GM12878 (cell line): ENCODE data around the gene PIAS1. TPM values are rescaled to one million over a fixed set of nuclear protein-coding genes. Genes with fewer than 3 reads are reported as not detected.

Experiments
- ATAC-seq: fragments of 200-7000 bp; cut with Tn5 transposase; 3 replicates; pipeline ENCODE4 v1.9.1; 2020; ENCODE audit warnings: mild to moderate bottlenecking, moderate library complexity
- BruUV-seq: library from RNA; stranded (reverse); fragments of 400-500 nt; replicated peaks from 2 replicates; lab custom pipeline; 2021; lab: Mats Ljungman, UMichigan
- CTCF ChIA-PET: fragments of 300-600 bp; sonication (Branson Sonifier 250); formaldehyde crosslinking; extraction: SDS; loops from one replicate; lab custom pipeline; 2021; ENCODE audit warnings: inconsistent platforms; lab: Yijun Ruan, JAX
- POLR2A ChIA-PET: fragments of 350-600 bp; formaldehyde crosslinking; extraction: SDS; loops from one replicate; lab custom pipeline; 2021; ENCODE audit warnings: inconsistent platforms; lab: Charles Lee
- RAD21 ChIA-PET: fragments of 300-600 bp; sonication (Branson Sonifier 250); formaldehyde crosslinking; loops from one replicate; lab custom pipeline; 2023; ENCODE audit warnings: antibody characterized with exemption; ENCODE audit not compliant: unreplicated experiment; lab: Charles Lee
- SMC1A ChIA-PET: fragments of 300-600 bp; sonication (Branson Sonifier 250); formaldehyde crosslinking; loops from one replicate; lab custom pipeline; 2023; ENCODE audit not compliant: unreplicated experiment, uncharacterized antibody; lab: Charles Lee
- DNase-seq: peaks from one replicate; pipeline ENCODE4 v3.0.0-alpha.2; 2011; ENCODE audit warnings: low read depth, low spot score
- FAIRE-seq: peaks from 3 replicates; lab custom pipeline; 2011; peaks lifted over from hg19 to GRCh38; lab: Jason Lieb, UNC
- H2AFZ ChIP-seq: 2 replicates; pipeline ENCODE4 v1.6.0; 2011; ENCODE audit warnings: low read depth, low read length, control low read depth; ENCODE audit not compliant: control insufficient read depth
- H3K27ac ChIP-seq: 2 replicates; pipeline ENCODE4 v1.5.1; 2011; ENCODE audit warnings: control low read depth; ENCODE audit not compliant: control insufficient read depth, insufficient read depth
- H3K27me3 ChIP-seq, 2 experiments: replicated peaks in 1 of 2; 2 replicates each; pipeline versions ENCODE4 v1.6.0 to v1.6.1; 2011; ENCODE audit warnings: low read length in 1 of 2; ENCODE audit not compliant: control insufficient read depth in 2 of 2, insufficient read depth in 2 of 2
- H3K36me3 ChIP-seq, 2 experiments: 2 replicates each; pipeline ENCODE4 v1.5.1; 2011; ENCODE audit warnings: low read length in 1 of 2; ENCODE audit not compliant: control insufficient read depth in 2 of 2, insufficient read depth in 2 of 2
- H3K4me1 ChIP-seq: 2 replicates; pipeline ENCODE4 v1.6.1; 2011; ENCODE audit warnings: mild to moderate bottlenecking, low read length, moderate library complexity, mixed read lengths; ENCODE audit not compliant: control insufficient read depth, insufficient read depth
- H3K4me2 ChIP-seq: 2 replicates; pipeline ENCODE4 v1.6.0; 2011; ENCODE audit warnings: control low read depth; ENCODE audit not compliant: control insufficient read depth, insufficient read depth
- H3K4me3 ChIP-seq: fragments of 200-600 bp; sonication (generic); 2 replicates; pipeline ENCODE4 v1.5.1; 2016
- H3K79me2 ChIP-seq: 2 replicates; pipeline ENCODE4 v1.6.0; 2011; ENCODE audit warnings: low read length; ENCODE audit not compliant: control insufficient read depth, insufficient read depth
- H3K9ac ChIP-seq: 2 replicates; pipeline ENCODE4 v1.8.0; 2011; ENCODE audit warnings: low read length, control low read depth, mixed read lengths; ENCODE audit not compliant: control insufficient read depth, insufficient read depth
- H3K9me3 ChIP-seq: replicated peaks from 3 replicates; pipeline ENCODE4 v1.5.1; 2011; ENCODE audit warnings: mild to moderate bottlenecking, low read length; ENCODE audit not compliant: control insufficient read depth, insufficient read depth
- H4K20me1 ChIP-seq: 2 replicates; pipeline ENCODE4 v1.6.0; 2011; ENCODE audit not compliant: control insufficient read depth, insufficient read depth
- ASH2L ChIP-seq: fragments of 300-600, 200-600 bp; sonication (generic); IDR thresholded peaks from 2 replicates; pipeline ENCODE4 v1.6.1; 2017; ENCODE audit warnings: low read depth, mild to moderate bottlenecking, borderline replicate concordance
- CBX3 ChIP-seq: fragments of 200-600 bp; sonication (generic); IDR thresholded peaks from 2 replicates; pipeline ENCODE4 v1.6.1; 2016; ENCODE audit warnings: low read depth, borderline replicate concordance
- EZH2 ChIP-seq: IDR thresholded peaks from 2 replicates; pipeline ENCODE4 v1.6.1; 2012; ENCODE audit warnings: low read depth, mild to moderate bottlenecking, control low read depth, inconsistent platforms, low read length, borderline replicate concordance; ENCODE audit not compliant: control insufficient read depth
- FOS ChIP-seq: IDR thresholded peaks from 3 replicates; pipeline ENCODE4 v1.6.1; 2011; ENCODE audit warnings: borderline replicate concordance; ENCODE audit not compliant: insufficient read length; ENCODE audit errors: extremely low read depth
- LARP7 ChIP-seq: fragments of 450-650 bp; IDR thresholded peaks from 2 replicates; pipeline ENCODE4 v1.6.1; 2017; ENCODE audit warnings: mild to moderate bottlenecking
- MTA2 ChIP-seq: fragments of 450-650 bp; IDR thresholded peaks from 2 replicates; pipeline ENCODE4 v1.6.1; 2016; ENCODE audit warnings: low read depth, mild to moderate bottlenecking, moderate library complexity
- PAX8 ChIP-seq: fragments of 450-650 bp; IDR thresholded peaks from 2 replicates; pipeline ENCODE4 v1.6.1; 2017; ENCODE audit warnings: mild to moderate bottlenecking, moderate library complexity
- POLR2AphosphoS2 ChIP-seq: IDR thresholded peaks from 2 replicates; pipeline ENCODE4 v1.6.1; 2011; ENCODE audit warnings: low read depth, mild to moderate bottlenecking, low read length, improper control_type of control experiment, moderate library complexity
- SIX5 ChIP-seq: IDR thresholded peaks from 2 replicates; pipeline ENCODE4 v1.6.1; 2011; ENCODE audit warnings: mild to moderate bottlenecking, low read depth, low read length, moderate library complexity; ENCODE audit not compliant: severe bottlenecking
- STAT1 ChIP-seq: fragments of 450-650 bp; conservative IDR thresholded peaks from 2 replicates; pipeline ENCODE4 v1.6.1; 2014; ENCODE audit warnings: antibody characterized with exemption, mild to moderate bottlenecking
- SUZ12 ChIP-seq: fragments of 200-600 bp; sonication (generic); IDR thresholded peaks from one replicate; pipeline ENCODE4 v1.6.1; 2018; ENCODE audit warnings: antibody characterized with exemption, mild to moderate bottlenecking; ENCODE audit not compliant: unreplicated experiment
- TARDBP ChIP-seq: IDR thresholded peaks from 2 replicates; pipeline ENCODE4 v1.6.1; 2016; ENCODE audit warnings: borderline replicate concordance
- TCF7 ChIP-seq: IDR thresholded peaks from 2 replicates; pipeline ENCODE4 v1.6.1; 2014; ENCODE audit warnings: antibody characterized with exemption, borderline replicate concordance
- ZNF217 ChIP-seq: fragments of 450-650 bp; IDR thresholded peaks from 2 replicates; pipeline ENCODE4 v1.6.1; 2017; ENCODE audit warnings: antibody characterized with exemption, mild to moderate bottlenecking
- WGBS: methylation state at CpG from one replicate; pipeline ENCODE4 v1.1.6; 2016; ENCODE audit warnings: low lambda C conversion rate; ENCODE audit not compliant: insufficient replicate concordance, insufficient coverage; ENCODE audit errors: missing lambda C conversion rate; 5-methylcytosine and 5-hydroxymethylcytosine counted together
- in situ Hi-C: fragments of 300-500 bp; cut with MboI; formaldehyde crosslinking; loops from 9 replicates; pipeline ENCODE4 v1.14.3; 2018; ENCODE audit warnings: mixed read lengths
- intact Hi-C: fragments of 100-400 bp; cut with micrococcal nuclease; formaldehyde crosslinking; loops from one replicate; pipeline ENCODE4 v1.14.2; 2022; ENCODE audit not compliant: unreplicated experiment
- polyA plus RNA-seq, 11 experiments: library from polyadenylated mRNA; depleted of rRNA in 4 of 11; unstranded in 6 of 11; stranded (reverse) in 5 of 11; fragments of >200 nt; fragmentation: Nextera tagmentation in 4 of 11; fragmentation: Illumina TruSeq in 1 of 11; extraction: Ambion mirVana in 4 of 11; extraction: Trizol in 1 of 11; gene quantifications; 1 replicate in 1 of 11; 2 replicates in 10 of 11; pipeline versions ENCODE4 v1.2.1 to v1.2.3, GENCODE V29; 2011 to 2016; ENCODE audit warnings: inconsistent platforms in 2 of 11, missing spikeins in 2 of 11, low read depth in 1 of 11
- total RNA-seq, 4 experiments: library from RNA; depleted of rRNA in 3 of 4; stranded (reverse); fragments of >200 nt in 3 of 4; fragmentation: Illumina TruSeq in 1 of 4; extraction: Trizol in 1 of 4; gene quantifications; 2 replicates each; pipeline versions ENCODE4 v1.2.1 to v1.2.3, GENCODE V29; 2013 to 2021
- TF ChIP-seq, protein P1 (sequence below): fragments of 150-350 bp; IDR thresholded peaks from 2 replicates; pipeline ENCODE4 v1.6.1; 2016; ENCODE audit warnings: low read depth, low read length
- TF ChIP-seq, protein P2 (sequence below), 3 experiments: IDR thresholded peaks in 2 of 3; conservative IDR thresholded peaks in 1 of 3; 2 replicates each; pipeline ENCODE4 v1.5.1; 2011; ENCODE audit warnings: low read depth in 3 of 3, low read length in 3 of 3, mild to moderate bottlenecking in 3 of 3, control low read depth in 2 of 3, moderate library complexity in 2 of 3, inconsistent platforms in 1 of 3, mixed read lengths in 1 of 3; ENCODE audit not compliant: control insufficient read depth in 2 of 3, insufficient read depth in 1 of 3; ENCODE audit errors: extremely low read depth in 1 of 3

PIAS1 gene
- total and polyA plus RNA-seq, 10 of the 15 experiments (the other 5 are each of a cell fraction or from before 2014, with no cell fraction given): 20.2 to 96.3 (median 37.0) TPM

DNA sequence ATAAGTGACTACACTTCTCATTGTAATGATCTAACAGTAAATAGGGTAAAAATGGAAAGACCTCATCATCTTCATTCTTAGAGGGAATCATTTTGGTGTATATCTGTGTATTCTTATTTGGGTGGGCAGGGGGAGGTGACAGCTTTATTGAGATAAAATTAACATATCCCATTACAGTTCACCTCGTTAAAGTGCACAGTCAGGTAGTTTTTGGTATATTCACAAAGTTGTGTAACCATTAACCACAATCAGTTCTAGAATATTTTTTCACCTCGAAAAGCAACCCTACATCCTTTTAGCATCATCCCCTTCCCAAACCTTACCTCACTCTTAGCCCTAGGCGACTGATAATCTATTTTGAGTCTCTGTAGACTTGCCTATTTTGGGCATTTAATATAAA is 8.1 kb downstream of the PIAS1 start:
- ATAC-seq: peak; percentile 25
- CTCF ChIA-PET: no interaction called here
- peaks cover 0 to 18% of the 10 kb centered on the region in 2 experiments; a peak in 2 of 4 replicates for H3K36me3 ChIP-seq
- no peak for TF ChIP-seq TCF7
- TF ChIP-seq, protein P1, sequence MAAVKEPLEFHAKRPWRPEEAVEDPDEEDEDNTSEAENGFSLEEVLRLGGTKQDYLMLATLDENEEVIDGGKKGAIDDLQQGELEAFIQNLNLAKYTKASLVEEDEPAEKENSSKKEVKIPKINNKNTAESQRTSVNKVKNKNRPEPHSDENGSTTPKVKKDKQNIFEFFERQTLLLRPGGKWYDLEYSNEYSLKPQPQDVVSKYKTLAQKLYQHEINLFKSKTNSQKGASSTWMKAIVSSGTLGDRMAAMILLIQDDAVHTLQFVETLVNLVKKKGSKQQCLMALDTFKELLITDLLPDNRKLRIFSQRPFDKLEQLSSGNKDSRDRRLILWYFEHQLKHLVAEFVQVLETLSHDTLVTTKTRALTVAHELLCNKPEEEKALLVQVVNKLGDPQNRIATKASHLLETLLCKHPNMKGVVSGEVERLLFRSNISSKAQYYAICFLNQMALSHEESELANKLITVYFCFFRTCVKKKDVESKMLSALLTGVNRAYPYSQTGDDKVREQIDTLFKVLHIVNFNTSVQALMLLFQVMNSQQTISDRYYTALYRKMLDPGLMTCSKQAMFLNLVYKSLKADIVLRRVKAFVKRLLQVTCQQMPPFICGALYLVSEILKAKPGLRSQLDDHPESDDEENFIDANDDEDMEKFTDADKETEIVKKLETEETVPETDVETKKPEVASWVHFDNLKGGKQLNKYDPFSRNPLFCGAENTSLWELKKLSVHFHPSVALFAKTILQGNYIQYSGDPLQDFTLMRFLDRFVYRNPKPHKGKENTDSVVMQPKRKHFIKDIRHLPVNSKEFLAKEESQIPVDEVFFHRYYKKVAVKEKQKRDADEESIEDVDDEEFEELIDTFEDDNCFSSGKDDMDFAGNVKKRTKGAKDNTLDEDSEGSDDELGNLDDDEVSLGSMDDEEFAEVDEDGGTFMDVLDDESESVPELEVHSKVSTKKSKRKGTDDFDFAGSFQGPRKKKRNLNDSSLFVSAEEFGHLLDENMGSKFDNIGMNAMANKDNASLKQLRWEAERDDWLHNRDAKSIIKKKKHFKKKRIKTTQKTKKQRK: no peak
- no peak for TF ChIP-seq EZH2
- no peak for TF ChIP-seq STAT1
- TF ChIP-seq POLR2AphosphoS2: no peak
- no peak for TF ChIP-seq FOS
- TF ChIP-seq LARP7: no peak
- no peak for TF ChIP-seq MTA2
- no peak for TF ChIP-seq SIX5
- TF ChIP-seq SUZ12: no peak
- no peak for TF ChIP-seq ZNF217
- TF ChIP-seq TARDBP: no peak
- TF ChIP-seq, protein P2, sequence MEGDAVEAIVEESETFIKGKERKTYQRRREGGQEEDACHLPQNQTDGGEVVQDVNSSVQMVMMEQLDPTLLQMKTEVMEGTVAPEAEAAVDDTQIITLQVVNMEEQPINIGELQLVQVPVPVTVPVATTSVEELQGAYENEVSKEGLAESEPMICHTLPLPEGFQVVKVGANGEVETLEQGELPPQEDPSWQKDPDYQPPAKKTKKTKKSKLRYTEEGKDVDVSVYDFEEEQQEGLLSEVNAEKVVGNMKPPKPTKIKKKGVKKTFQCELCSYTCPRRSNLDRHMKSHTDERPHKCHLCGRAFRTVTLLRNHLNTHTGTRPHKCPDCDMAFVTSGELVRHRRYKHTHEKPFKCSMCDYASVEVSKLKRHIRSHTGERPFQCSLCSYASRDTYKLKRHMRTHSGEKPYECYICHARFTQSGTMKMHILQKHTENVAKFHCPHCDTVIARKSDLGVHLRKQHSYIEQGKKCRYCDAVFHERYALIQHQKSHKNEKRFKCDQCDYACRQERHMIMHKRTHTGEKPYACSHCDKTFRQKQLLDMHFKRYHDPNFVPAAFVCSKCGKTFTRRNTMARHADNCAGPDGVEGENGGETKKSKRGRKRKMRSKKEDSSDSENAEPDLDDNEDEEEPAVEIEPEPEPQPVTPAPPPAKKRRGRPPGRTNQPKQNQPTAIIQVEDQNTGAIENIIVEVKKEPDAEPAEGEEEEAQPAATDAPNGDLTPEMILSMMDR (IDR thresholded peaks at IDR 0.05 in 2 of 3, conservative IDR thresholded peaks at IDR 0.05 in 1 of 3; ENCODE audit: control insufficient read depth in 2 of 3, extremely low read depth in 1 of 3, insufficient read depth in 1 of 3, low read depth in 3 of 3, low read length in 3 of 3): no peak
- TF ChIP-seq PAX8: no peak
- TF ChIP-seq CBX3: no peak
- no peak for TF ChIP-seq ASH2L

More for the DNA sequence above, 8.1 kb downstream of the PIAS1 start:
- 45% methylated on average over 3 of the region's 3 CpGs for WGBS
- H3K4me1 ChIP-seq: peaks cover 3% of the 10 kb centered on the region; the same call in 1 of the 2 replicates
- ChIA-PET SMC1A (interaction anchor here (1.0 to 1.4 kb wide), 2 partner anchors 38 to 199 kb away, joined by 3 read pairs; no protein-coding TSS in a partner anchor), POLR2A (no interaction called here), RAD21 (no interaction called here)
- FAIRE-seq: no peak
- no peak overlapping the region for H3K27ac ChIP-seq
- DNase-seq: no peak
- peak overlapping the region; percentile 1; the same call in 1 of the 2 replicates for H3K4me2 ChIP-seq
- H3K27me3 ChIP-seq: no peaks in the 10 kb centered on the region
- H4K20me1 ChIP-seq: no peaks in the 10 kb centered on the region; the same call in 1 of the 2 replicates
- peaks cover 6% of the 10 kb centered on the region for H3K9me3 ChIP-seq
- 0 out of 2 replicates have a peak overlapping the region, but pooled peaks have one; percentile 27 for H3K4me3 ChIP-seq
- H2AFZ ChIP-seq: no peak overlapping the region
- in situ Hi-C loops (no loop called here), intact Hi-C loops (no loop called here)
- H3K79me2 ChIP-seq: peaks cover 100% of the 10 kb centered on the region
- no TSS peak for BruUV-seq
- no peak overlapping the region for H3K9ac ChIP-seq
